ENCODE data around the gene FKBP8.

- TF ChIP-seq CTCF (IDR thresholded peaks at IDR 0.05), result no peak
- no peak for TF ChIP-seq POLR2A (IDR thresholded peaks at IDR 0.05)
These were observed 1.9 kb downstream of the FKBP8 start for GRCh38 chr19:18541258-18541991.
